IMR-90 (cell line): Measurements from ENCODE around the gene POLR3E. TPM values are rescaled to one million over a fixed set of nuclear protein-coding genes. Genes with fewer than 3 reads are reported as not detected.

ENCODE experiments used
- ATAC-seq: fragments of 200-7000 bp; cut with Tn5 transposase; 2 replicates; pipeline ENCODE4 v1.9.1; 2020; ENCODE audit warnings: low read depth, mild to moderate bottlenecking, moderate library complexity
- BruUV-seq: library from RNA; stranded (reverse); fragments of 400-500 nt; replicated peaks from 2 replicates; lab custom pipeline; 2021; lab: Mats Ljungman, UMichigan
- CTCF ChIA-PET: fragments of 300-600 bp; formaldehyde crosslinking; extraction: SDS; loops from one replicate; lab custom pipeline; 2021; ENCODE audit warnings: antibody characterized with exemption; lab: Yijun Ruan, JAX
- POLR2A ChIA-PET: fragments of 300-600 bp; sonication (Branson Sonifier 250); formaldehyde crosslinking; loops from one replicate; lab custom pipeline; 2022; ENCODE audit warnings: antibody characterized with exemption; ENCODE audit not compliant: unreplicated experiment; lab: Charles Lee
- DNase-seq: peaks from one replicate; pipeline ENCODE4 v3.0.0; 2013
- H2AFZ ChIP-seq: replicated peaks from 2 replicates; pipeline ENCODE3; 2013; ENCODE audit warnings: low read length, mild to moderate bottlenecking; ENCODE audit not compliant: poor library complexity
- H2AK5ac ChIP-seq: 2 replicates; pipeline ENCODE4 v1.6.1; 2013; ENCODE audit warnings: low read depth, low read length, inconsistent platforms
- H2AK9ac ChIP-seq: replicated peaks from 2 replicates; pipeline ENCODE3; 2013; ENCODE audit warnings: mild to moderate bottlenecking, low read depth, low read length, moderate library complexity; ENCODE audit not compliant: poor library complexity
- H2BK120ac ChIP-seq: 2 replicates; pipeline ENCODE4 v1.6.1; 2013; ENCODE audit warnings: low read depth, low read length, inconsistent platforms
- H2BK15ac ChIP-seq: 3 replicates; pipeline ENCODE4 v1.6.1; 2013; ENCODE audit warnings: low read depth, low read length, inconsistent platforms
- H2BK20ac ChIP-seq: 2 replicates; pipeline ENCODE4 v1.6.1; 2013; ENCODE audit warnings: low read depth, mild to moderate bottlenecking, inconsistent platforms, low read length, moderate library complexity
- H2BK5ac ChIP-seq: 2 replicates; pipeline ENCODE4 v1.6.1; 2013; ENCODE audit warnings: mild to moderate bottlenecking, low read depth, low read length, inconsistent platforms; ENCODE audit not compliant: poor library complexity, severe bottlenecking
- H3K14ac ChIP-seq: replicated peaks from 2 replicates; pipeline ENCODE4 v1.6.1; 2013; ENCODE audit warnings: low read depth, low read length, inconsistent platforms
- H3K18ac ChIP-seq: 2 replicates; pipeline ENCODE4 v1.6.1; 2013; ENCODE audit warnings: low read depth, low read length, control low read depth
- H3K23ac ChIP-seq: 2 replicates; pipeline ENCODE4 v1.6.1; 2013; ENCODE audit warnings: low read depth, low read length, inconsistent platforms
- H3K27ac ChIP-seq: 2 replicates; pipeline ENCODE4 v1.5.1; 2013; ENCODE audit warnings: mild to moderate bottlenecking, control low read depth, low read length; ENCODE audit not compliant: insufficient read depth
- H3K27me3 ChIP-seq: 2 replicates; pipeline ENCODE4 v1.6.1; 2013; ENCODE audit warnings: low read length; ENCODE audit not compliant: control insufficient read depth, insufficient read depth
- H3K36me3 ChIP-seq: 2 replicates; pipeline ENCODE4 v1.6.1; 2013; ENCODE audit warnings: low read length, mixed read lengths; ENCODE audit not compliant: control insufficient read depth, insufficient read depth
- H3K4ac ChIP-seq: 2 replicates; pipeline ENCODE4 v1.6.1; 2013; ENCODE audit warnings: low read depth, low read length, inconsistent platforms
- H3K4me1 ChIP-seq: 2 replicates; pipeline ENCODE4 v1.6.1; 2013; ENCODE audit warnings: low read length, mixed read lengths; ENCODE audit not compliant: control insufficient read depth, insufficient read depth
- H3K4me2 ChIP-seq: 2 replicates; pipeline ENCODE4 v1.6.1; 2013; ENCODE audit warnings: low read depth, mild to moderate bottlenecking, control low read depth, low read length, moderate library complexity
- H3K4me3 ChIP-seq: 2 replicates; pipeline ENCODE4 v1.5.1; 2013; ENCODE audit warnings: low read depth, mild to moderate bottlenecking, control low read depth, low read length, moderate library complexity; ENCODE audit not compliant: insufficient read depth
- H3K56ac ChIP-seq: 2 replicates; pipeline ENCODE4 v1.6.1; 2013; ENCODE audit warnings: low read length, inconsistent platforms; ENCODE audit not compliant: insufficient read depth; ENCODE audit errors: extremely low read depth
- H3K79me1 ChIP-seq, 2 experiments: 2 replicates each; pipeline ENCODE4 v1.6.1; 2013; ENCODE audit warnings: low read length in 2 of 2, inconsistent platforms in 1 of 2, low read depth in 1 of 2
- H3K9ac ChIP-seq: 2 replicates; pipeline ENCODE4 v1.6.1; 2013; ENCODE audit warnings: low read depth, low read length, control low read depth
- H3K9me1 ChIP-seq: 2 replicates; pipeline ENCODE4 v1.6.1; 2013; ENCODE audit warnings: low read length, inconsistent platforms; ENCODE audit not compliant: insufficient read depth
- H3K9me3 ChIP-seq: 2 replicates; pipeline ENCODE4 v1.6.1; 2013; ENCODE audit warnings: low read length; ENCODE audit not compliant: control insufficient read depth, insufficient read depth
- H4K20me1 ChIP-seq: 2 replicates; pipeline ENCODE4 v1.6.1; 2013; ENCODE audit warnings: low read length, inconsistent platforms; ENCODE audit not compliant: insufficient read depth
- H4K5ac ChIP-seq: 2 replicates; pipeline ENCODE4 v1.6.1; 2013; ENCODE audit warnings: mild to moderate bottlenecking, low read depth, low read length, control low read depth
- H4K8ac ChIP-seq, 2 experiments: 2 replicates each; pipeline ENCODE4 v1.6.1; 2013; ENCODE audit warnings: low read depth in 2 of 2, low read length in 2 of 2, control low read depth in 1 of 2, inconsistent platforms in 1 of 2
- H4K91ac ChIP-seq: 2 replicates; pipeline ENCODE4 v1.6.1; 2013; ENCODE audit warnings: low read depth, low read length, inconsistent platforms; ENCODE audit not compliant: insufficient read depth
- CEBPB ChIP-seq: IDR thresholded peaks from 2 replicates; pipeline ENCODE4 v1.6.1; 2012; ENCODE audit warnings: low read depth, low read length, improper control_type of control experiment
- FOS ChIP-seq: fragments of 150-350 bp; IDR thresholded peaks from 2 replicates; pipeline ENCODE4 v1.6.1; 2016; ENCODE audit warnings: low read depth, low read length
- MAZ ChIP-seq: IDR thresholded peaks from 2 replicates; pipeline ENCODE4 v1.6.1; 2012; ENCODE audit warnings: low read depth, mild to moderate bottlenecking, low read length, improper control_type of control experiment, moderate library complexity, borderline replicate concordance
- NFE2L2 ChIP-seq: fragments of 150-350 bp; IDR thresholded peaks from 2 replicates; pipeline ENCODE4 v1.6.1; 2016; ENCODE audit warnings: low read depth, mild to moderate bottlenecking, low read length
- WGBS, 2 experiments: methylation state at CpG; one replicate each; pipeline versions ENCODE4 v1.1.5 to v1.1.7; 2013; ENCODE audit warnings: missing lambda C conversion rate in 2 of 2; ENCODE audit not compliant: insufficient read length in 1 of 2; ENCODE audit errors: extremely low coverage in 2 of 2; 5-methylcytosine and 5-hydroxymethylcytosine counted together
- dilution Hi-C: fragments of 300-500 bp; cut with HindIII; formaldehyde crosslinking; loops from one replicate; pipeline ENCODE4 v1.14.3; 2018; ENCODE audit warnings: low sequenced_read_pairs; ENCODE audit not compliant: unreplicated experiment
- in situ Hi-C: fragments of 300-500 bp; cut with MboI; formaldehyde crosslinking; loops from 3 replicates; pipeline ENCODE4 v1.14.3; 2019; ENCODE audit warnings: low sequenced_read_pairs, inconsistent platforms, mixed read lengths
- intact Hi-C: fragments of 100-400 bp; cut with micrococcal nuclease; formaldehyde crosslinking; loops from 2 replicates; pipeline ENCODE4 v1.10.0; 2022
- polyA plus RNA-seq, 3 experiments: library from polyadenylated mRNA; depleted of rRNA; stranded (reverse); fragments of >200 nt; gene quantifications; 2 replicates each; pipeline ENCODE4 v1.2.3, GENCODE V29; 2012; ENCODE audit warnings: low replicate concordance in 1 of 3
- total RNA-seq: library from RNA; depleted of rRNA; stranded (reverse); fragments of >200 nt; gene quantifications from 2 replicates; pipeline ENCODE4 v1.2.3, GENCODE V29; 2012

POLR3E gene
- total and polyA plus RNA-seq, 2 of the 4 experiments (the other 2 are of a cell fraction): 19.9 to 46.0 TPM

GRCh38 chr16:22353191-22353919 lies 56.1 kb downstream of the POLR3E start (continued):
- TF ChIP-seq NFE2L2: no peak
- no peak for TF ChIP-seq MAZ

- in situ Hi-C loops: no loop called here
- H3K79me1 ChIP-seq: peaks cover 29 to 79% of the 10 kb centered on the region in 2 experiments
- H3K27ac ChIP-seq: peak overlapping the region; percentile 93
- no peak overlapping the region for H3K4me3 ChIP-seq
- peaks cover 37% of the 10 kb centered on the region for H3K36me3 ChIP-seq
- peak overlapping the region; percentile 84 for H3K18ac ChIP-seq
- peak overlapping the region; percentile 92 for H2BK5ac ChIP-seq
- peaks cover 16% of the 10 kb centered on the region for H3K4me1 ChIP-seq
- intact Hi-C loops: loop anchor here (2.0 kb wide), 1 partner anchor 17 kb away; no protein-coding TSS in a partner anchor
- peaks cover 17% of the 10 kb centered on the region for H3K9me1 ChIP-seq
- dilution Hi-C loops: no loop called here
- peak overlapping the region; percentile 68; the same call in 1 of the 2 replicates for H3K14ac ChIP-seq
- no peak overlapping the region for H2AK9ac ChIP-seq
- ATAC-seq (no peak), DNase-seq (no peak)
- 87% methylated on average over 3 of the region's 5 CpGs; no CpG with 5 or more reads in 1 of the 2 experiments for WGBS, 2 experiments
- peak overlapping the region in 1 of 2 experiments; percentile 7; a peak in 1 of 4 replicates for H4K8ac ChIP-seq
- no TSS peak for BruUV-seq
- peak overlapping the region; percentile 58 for H4K5ac ChIP-seq
- peak overlapping the region; percentile 36 for H3K9ac ChIP-seq
- peak overlapping the region; percentile 79; the same call in 1 of the 2 replicates for H3K23ac ChIP-seq
- H3K56ac ChIP-seq: 0 out of 2 replicates have a peak overlapping the region, but pooled peaks have one; percentile 8
- H3K4ac ChIP-seq: peak overlapping the region; percentile 73; the same call in 1 of the 2 replicates
- peak overlapping the region; percentile 35 for H2BK120ac ChIP-seq
- TF ChIP-seq CEBPB: peak; percentile 66; the same call in 1 of the 2 replicates
- no peak for TF ChIP-seq FOS
- H2BK15ac ChIP-seq: no peak overlapping the region
- H2BK20ac ChIP-seq: peak overlapping the region; percentile 22
- peak overlapping the region; percentile 64 for H3K4me2 ChIP-seq
- H2AFZ ChIP-seq: no peak overlapping the region
- POLR2A ChIA-PET: no interaction called here
- H3K9me3 ChIP-seq: no peaks in the 10 kb centered on the region
- peaks cover 72% of the 10 kb centered on the region for H4K20me1 ChIP-seq
- CTCF ChIA-PET: interaction anchor here (0.8 kb wide), 1 partner anchor 10 kb away, joined by 3 read pairs; no protein-coding TSS in a partner anchor
- peak overlapping the region; percentile 71 for H4K91ac ChIP-seq
- H3K27me3 ChIP-seq: no peaks in the 10 kb centered on the region
- peak overlapping the region; percentile 79 for H2AK5ac ChIP-seq
These were observed 56.8 kb downstream of the POLR3E start for GRCh38 chr16:22353933-22354541.
